Heart right ventricle (tissue), 16 donors: ENCODE measurements around the gene ZMYND10. TPM values are rescaled to one million over a fixed set of nuclear protein-coding genes. Genes with fewer than 3 reads are reported as not detected.

Experiments
- ATAC-seq, 8 donors: fragments of 200-7000 bp; cut with Tn5 transposase; one replicate each; pipeline ENCODE4 v1.9.1; 2020; ENCODE audit warnings: mild to moderate bottlenecking in 8 of 8, moderate library complexity in 8 of 8, moderate number of reproducible peaks in 1 of 8
- DNase-seq, 2 donors: peaks; one replicate each; pipeline ENCODE4 v3.0.0-alpha.2; 2020
- H3K27ac ChIP-seq, 10 donors: fragments of 200-600 bp; sonication (generic) in 2 of 10; one replicate each; pipeline versions ENCODE4 v1.5.0 to v1.8.0; 2020 to 2022; ENCODE audit warnings: mild to moderate bottlenecking in 3 of 10
- H3K27me3 ChIP-seq, 7 donors: fragments of 200-600 bp; one replicate each; pipeline ENCODE4 v1.8.0; 2021 to 2022; ENCODE audit warnings: mild to moderate bottlenecking in 2 of 7
- H3K36me3 ChIP-seq, 9 donors: fragments of 200-600 bp; sonication (generic) in 1 of 9; one replicate each; pipeline versions ENCODE4 v1.5.0 to v1.8.0; 2020 to 2022; ENCODE audit warnings: mild to moderate bottlenecking in 2 of 9
- H3K4me1 ChIP-seq, 9 donors: fragments of 200-600 bp; sonication (generic) in 1 of 9; one replicate each; pipeline versions ENCODE4 v1.5.0 to v1.8.0; 2020 to 2022; ENCODE audit warnings: mild to moderate bottlenecking in 4 of 9
- H3K4me3 ChIP-seq, 10 donors: fragments of 200-600 bp; sonication (generic) in 2 of 10; one replicate each; pipeline versions ENCODE4 v1.5.0 to v1.8.0; 2020 to 2022; ENCODE audit warnings: mild to moderate bottlenecking in 7 of 10, moderate library complexity in 2 of 10
- H3K9me3 ChIP-seq, 11 donors: fragments of 200-600 bp in 10 of 11; sonication (generic) in 2 of 11; one replicate each; pipeline versions ENCODE4 v1.5.0 to v1.8.0; 2013 to 2022; ENCODE audit warnings: mild to moderate bottlenecking in 2 of 11, control low read depth in 1 of 11, moderate library complexity in 1 of 11
- WGBS, 2 donors: extraction: QIAGEN DNeasy Blood & Tissue Kit; methylation state at CpG; one replicate each; pipeline ENCODE4 v1.1.7; 2013; ENCODE audit warnings: inconsistent platforms in 1 of 2; 5-methylcytosine and 5-hydroxymethylcytosine counted together
- intact Hi-C, 10 donors: fragments of 100-400 bp; cut with DNase I; formaldehyde crosslinking; loops; one replicate each; pipeline versions ENCODE4 v1.11.1 to v1.14.2; 2022
- polyA plus RNA-seq, 2 donors: library from polyadenylated mRNA; stranded (reverse); fragments of 200-250 nt; gene quantifications; one replicate each; pipeline ENCODE4 v1.2.3, GENCODE V29; 2013
- total RNA-seq, 10 donors: library from RNA; stranded (reverse); fragmentation: NEBNext Ultra II Directional in 3 of 10; extraction: Animal tissue kit (Norgen Biotek cat#: 25700) in 3 of 10; gene quantifications; one replicate each; pipeline versions ENCODE4 v1.2.1 to v1.2.4, GENCODE V29; 2021 to 2023
- TF ChIP-seq, protein P1 (sequence below), 9 donors: fragments of 200-600 bp; sonication (generic) in 2 of 9; IDR thresholded peaks; one replicate each; pipeline versions ENCODE4 v1.5.0 to v1.8.0; 2021 to 2022; ENCODE audit warnings: antibody characterized with exemption in 9 of 9, mild to moderate bottlenecking in 5 of 9, moderate library complexity in 1 of 9
- donor health status: Arrhythmogenic right ventricular cardiomyopathy.
- donor health status: ischemic (EF 13 %, LVEDD 7.1; RV severe dilation, severe dysfunction).
- donor health status: healthy with polysubstance abuse.
- donor health status: DM: no; HTN: yes; CAD: no.
- donor health status: DM: no; HTN: no; CAD: no.
- donor health status: ischemic (EF 25% LVEDD 6.9; RV normal size, moderate dysfunction).
- donor health status: ischemic (EF 25% LVEDD 5.7; RV mildly dilated, moderate dysfunction).
- donor health status: healthy.
- donor health status: DM: yes; HTN: yes; CAD: no.
- donor health status: Ischemic cardiomyopathy.
- donor health status: ischemic (EF 35%, LVEDD 5.7; RV mildly dilated, moderate dysfunction).
- donor health status: nonischemic (EF 11% LVEDD 7.7; RV severe dilation, severe dysfunction).
- donor health status: DM: yes; HTN: yes; CAD: no.
- donor health status: PGD.
- donor health status: ischemic (EF 29% LVEDD 5.4; RV normal size, mild dysfunction).
- donor health status: nonischemic (EF 23%, LVEDD 6.1; RV moderate dilation, normal function).

Gene ZMYND10
- total and polyA plus RNA-seq, 12 donors: 0.15 to 0.88 (median 0.22) TPM; not detected in 7

GRCh38 chr3:50300681-50301254, 44.8 kb downstream of the ZMYND10 start:
- H3K4me1 ChIP-seq: peaks cover 22 to 59% (median 52%) of the 10 kb centered on the region in 9 donors
- intact Hi-C loops: loop anchor here in 2 of 10 donors (2.0 to 5.0 kb wide), 2 partner anchors 20 to 37 kb away; no protein-coding TSS in a partner anchor
- no peaks in the 10 kb centered on the region for H3K27me3 ChIP-seq
- TF ChIP-seq, protein P1, sequence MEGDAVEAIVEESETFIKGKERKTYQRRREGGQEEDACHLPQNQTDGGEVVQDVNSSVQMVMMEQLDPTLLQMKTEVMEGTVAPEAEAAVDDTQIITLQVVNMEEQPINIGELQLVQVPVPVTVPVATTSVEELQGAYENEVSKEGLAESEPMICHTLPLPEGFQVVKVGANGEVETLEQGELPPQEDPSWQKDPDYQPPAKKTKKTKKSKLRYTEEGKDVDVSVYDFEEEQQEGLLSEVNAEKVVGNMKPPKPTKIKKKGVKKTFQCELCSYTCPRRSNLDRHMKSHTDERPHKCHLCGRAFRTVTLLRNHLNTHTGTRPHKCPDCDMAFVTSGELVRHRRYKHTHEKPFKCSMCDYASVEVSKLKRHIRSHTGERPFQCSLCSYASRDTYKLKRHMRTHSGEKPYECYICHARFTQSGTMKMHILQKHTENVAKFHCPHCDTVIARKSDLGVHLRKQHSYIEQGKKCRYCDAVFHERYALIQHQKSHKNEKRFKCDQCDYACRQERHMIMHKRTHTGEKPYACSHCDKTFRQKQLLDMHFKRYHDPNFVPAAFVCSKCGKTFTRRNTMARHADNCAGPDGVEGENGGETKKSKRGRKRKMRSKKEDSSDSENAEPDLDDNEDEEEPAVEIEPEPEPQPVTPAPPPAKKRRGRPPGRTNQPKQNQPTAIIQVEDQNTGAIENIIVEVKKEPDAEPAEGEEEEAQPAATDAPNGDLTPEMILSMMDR (IDR thresholded peaks at IDR 0.05): no peak
- 87 to 91% methylated on average over 6 of the region's 6 CpGs for WGBS, 2 donors
- ATAC-seq: no peak
- peak overlapping the region; percentile 66 to 95 (median 94) for H3K27ac ChIP-seq
- H3K36me3 ChIP-seq: peaks cover 0 to 22% (median 0%) of the 10 kb centered on the region in 9 donors
- DNase-seq: no peak
- no peaks in the 10 kb centered on the region for H3K9me3 ChIP-seq
- H3K4me3 ChIP-seq: peak overlapping the region in 9 of 10 donors; percentile 16 to 82 (median 63)

DNA sequence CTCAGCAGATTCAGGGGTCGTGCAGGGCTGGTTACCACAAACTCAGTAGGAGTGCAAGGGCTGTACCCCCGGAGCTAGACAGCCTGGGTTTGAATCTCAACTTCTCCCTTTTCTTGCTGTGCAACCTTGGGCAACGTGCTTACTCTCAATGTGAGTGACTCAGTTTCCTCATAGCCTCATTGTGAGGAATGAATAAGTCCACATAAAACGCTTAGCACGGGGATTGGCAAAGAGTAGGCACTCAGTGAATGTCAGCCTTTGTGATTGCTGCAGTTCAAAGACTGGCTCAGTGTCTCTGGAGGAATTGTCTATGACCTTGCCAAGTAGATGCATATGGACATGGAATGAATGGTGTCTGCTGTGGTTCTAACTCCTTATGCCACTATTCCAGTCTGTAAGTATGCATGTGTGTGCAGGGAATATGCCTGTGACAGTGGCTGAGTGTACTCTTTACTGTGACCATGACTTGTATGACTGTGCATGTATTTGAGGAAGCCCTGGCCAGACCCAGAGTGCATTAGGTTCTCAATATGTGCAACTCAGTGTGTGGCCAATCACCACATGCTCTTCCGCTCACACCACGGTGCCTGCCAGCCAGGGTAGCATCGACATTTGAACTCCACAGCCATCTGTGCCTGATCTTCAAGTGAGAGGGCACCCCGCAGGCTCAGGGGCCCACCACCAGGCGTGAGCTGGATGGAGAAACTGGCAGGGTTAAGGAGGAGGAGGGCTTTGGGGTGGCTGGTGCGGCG, 45.4 kb downstream of the ZMYND10 start:
- ATAC-seq (no peak), DNase-seq (no peak)
- Histone ChIP-seq H3K9me3 (no peaks in the 10 kb centered on the region), H3K27me3 (no peaks in the 10 kb centered on the region), H3K27ac (peak overlapping the region; percentile 66 to 95 (median 94)), H3K4me1 (peaks cover 22 to 59% (median 52%) of the 10 kb centered on the region in 9 donors), H3K36me3 (peaks cover 0 to 22% (median 0%) of the 10 kb centered on the region in 9 donors), H3K4me3 (peak overlapping the region; percentile 16 to 82 (median 57))
- TF ChIP-seq, protein P1 (IDR thresholded peaks at IDR 0.05): no peak
- intact Hi-C loops: loop anchor here in 2 of 10 donors (2.0 to 5.0 kb wide), 2 partner anchors 21 to 37 kb away; no protein-coding TSS in a partner anchor
- 45 to 51% methylated on average over 12 of the region's 12 CpGs for WGBS, 2 donors

GRCh38 chr3:50299638-50299928, 45.9 kb downstream of the ZMYND10 start:
- peaks cover 0 to 22% (median 0%) of the 10 kb centered on the region in 9 donors for H3K36me3 ChIP-seq
- no peaks in the 10 kb centered on the region for H3K27me3 ChIP-seq
- no peaks in the 10 kb centered on the region for H3K9me3 ChIP-seq
- H3K27ac ChIP-seq: peak overlapping the region; percentile 66 to 95 (median 94)
- peak overlapping the region; percentile 16 to 82 (median 57) for H3K4me3 ChIP-seq
- intact Hi-C loops: no loop called here
- WGBS, 2 donors: 0 to 1% methylated on average over 12 of the region's 12 CpGs
- DNase-seq (no peak), ATAC-seq (no peak)
- TF ChIP-seq, protein P1 (IDR thresholded peaks at IDR 0.05): no peak
- H3K4me1 ChIP-seq: peaks cover 22 to 59% (median 52%) of the 10 kb centered on the region in 9 donors

DNA sequence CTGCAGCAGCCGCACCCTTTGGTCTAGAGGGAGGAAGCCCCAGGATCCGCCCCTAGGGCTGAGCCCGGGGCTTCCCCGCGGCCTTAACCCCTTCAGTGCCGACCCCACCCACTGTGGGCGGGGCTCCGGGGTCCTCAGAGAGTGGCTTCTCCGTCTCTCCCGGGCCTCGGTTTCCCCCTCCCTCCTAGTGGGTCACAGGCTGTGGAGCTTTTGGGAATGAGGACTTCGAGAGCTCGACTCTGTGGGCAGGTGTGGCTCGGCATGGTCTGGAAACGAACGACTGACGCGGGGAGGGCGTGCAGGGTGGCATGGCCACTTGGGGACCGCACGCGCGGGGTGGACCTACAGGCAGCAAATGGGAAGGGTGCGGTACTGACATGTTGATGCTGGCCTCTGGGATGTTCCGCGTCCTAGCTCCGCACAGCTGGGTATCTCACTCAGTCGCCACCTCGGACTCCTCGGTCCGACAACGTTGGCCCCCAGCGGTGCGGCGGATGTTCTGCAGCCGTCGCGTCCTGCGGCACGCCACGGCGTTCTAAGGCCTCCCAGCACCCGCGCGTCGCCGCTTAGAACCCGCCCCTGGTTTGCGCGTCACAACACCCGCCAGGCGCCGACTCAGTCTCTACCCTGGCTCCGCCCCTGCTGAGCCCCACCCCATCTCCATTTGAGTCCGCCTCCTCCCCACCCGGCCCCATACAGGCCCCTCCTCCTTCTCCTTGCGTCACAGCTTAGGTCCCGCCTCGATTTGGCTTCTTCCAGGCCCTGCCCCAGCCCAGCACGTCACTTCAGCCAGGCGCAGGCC, 46.5 kb downstream of the ZMYND10 start, which contains the start of the genes HYAL3 and NAA80:
Gene HYAL3 (minus strand): TSS at position 570 of the 802 bp plus-strand sequence. CDS start 3,803 bp downstream, outside the sequence.
Gene NAA80 (minus strand): TSS at position 570 of the 802 bp plus-strand sequence. CDS start 1,942 bp downstream, outside the sequence.
- Histone ChIP-seq H3K4me3 (peak within 1 kb of the TSS; percentile 52 to 82 (median 68)), H3K27me3 (no peaks in the 10 kb centered on the region), H3K27ac (peak within 1 kb of the TSS; percentile 87 to 96 (median 95)), H3K9me3 (no peaks in the 10 kb centered on the region), H3K36me3 (peaks cover 0 to 22% (median 0%) of the 10 kb centered on the region in 9 donors), H3K4me1 (peaks cover 22 to 59% (median 52%) of the 10 kb centered on the region in 9 donors)
- ATAC-seq (peak; percentile 86 to 91 (median 90)), DNase-seq (peak; percentile 99 to 100)
- WGBS, 2 donors: 0 to 1% methylated on average over 61 of the region's 61 CpGs
- intact Hi-C loops: no loop called here
- TF ChIP-seq, protein P1 (IDR thresholded peaks at IDR 0.05): peak in 8 of 9 donors; percentile 16 to 52 (median 42)
